ENCODE data around the gene MEF2B. TPM values are rescaled to one million over a fixed set of nuclear protein-coding genes. Genes with fewer than 3 reads are reported as not detected.
"Not testable (repeated sequence)": the region's sequence is repeated elsewhere in the genome, so short reads cannot be mapped to it uniquely, and the experiment has no call there.

Gene MEF2B
- total RNA-seq, 2 experiments from 2014 or later: 3.9 to 4.3 TPM

DNA sequence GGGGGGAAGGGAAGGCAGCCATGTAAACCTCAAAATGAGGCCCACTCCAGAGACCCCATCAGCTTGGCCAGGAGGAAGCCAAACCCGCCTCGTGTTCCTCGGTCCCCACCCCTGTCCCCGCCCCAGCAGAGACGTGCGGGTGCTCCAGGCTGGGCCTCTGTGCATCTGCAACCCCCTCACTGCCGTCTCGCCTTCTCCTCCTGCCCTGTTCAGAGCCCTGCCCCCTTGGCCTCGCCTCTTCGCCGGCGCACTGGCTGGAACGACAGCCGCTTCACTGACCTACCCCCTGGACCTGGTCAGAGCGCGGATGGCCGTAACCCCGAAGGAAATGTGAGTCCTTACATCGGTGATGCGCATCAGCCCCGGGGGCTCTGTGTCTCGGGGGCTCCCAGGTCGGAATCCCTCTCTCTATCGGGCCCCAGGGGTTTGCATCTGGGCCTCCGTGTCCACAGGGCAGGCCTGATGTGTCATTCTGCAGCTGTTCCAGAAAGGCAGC is 64.0 kb downstream of the MEF2B start:
- Mint-ChIP-seq H3K27ac (no peak overlapping the region), H3K36me3 (no peaks in the 10 kb centered on the region)
- intact Hi-C loops (cut with micrococcal nuclease): no loop called here

DNA sequence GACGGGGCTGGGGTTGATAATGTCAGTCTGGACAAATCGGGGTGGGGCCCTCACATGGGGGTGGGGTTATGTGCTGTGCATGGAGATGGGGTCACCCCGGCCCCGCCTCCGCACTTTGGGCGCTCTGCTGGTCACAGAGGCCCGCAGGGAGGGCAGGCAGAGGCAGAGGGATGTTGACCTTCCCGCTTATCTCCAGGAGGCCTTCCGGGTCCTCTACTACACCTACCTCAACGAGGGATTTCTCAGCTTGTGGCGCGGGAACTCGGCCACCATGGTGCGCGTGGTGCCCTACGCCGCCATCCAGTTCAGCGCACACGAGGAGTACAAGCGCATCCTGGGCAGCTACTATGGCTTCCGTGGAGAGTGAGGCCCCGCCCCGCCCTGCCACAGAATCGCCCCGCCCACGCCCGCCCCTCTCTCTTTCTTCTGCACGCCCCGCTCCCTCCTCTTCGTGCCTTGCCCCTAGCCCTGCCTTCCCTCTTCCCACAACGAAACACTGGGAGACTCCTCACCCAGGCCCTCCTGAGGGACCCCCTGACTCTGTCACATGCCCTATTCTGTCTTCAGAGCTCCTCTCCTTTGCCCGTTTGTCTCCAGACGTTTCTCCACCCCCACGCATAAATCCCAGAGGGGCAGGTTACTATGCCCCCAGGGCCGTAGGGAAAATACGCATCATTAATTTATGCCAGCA is 64.6 kb downstream of the MEF2B start:
- no peak for DNase-seq
- ChIA-PET CTCF (no interaction called here), POLR2A (no interaction called here)
- Mint-ChIP-seq H3K27me3 (no peaks in the 10 kb centered on the region), H3K9me3 (no peaks in the 10 kb centered on the region), H3K36me3 (no peaks in the 10 kb centered on the region), H3K4me3 (no peak overlapping the region), H3K4me1 (ENCODE audit: low read depth) (no peaks in the 10 kb centered on the region), H3K27ac (no peak overlapping the region)
- intact Hi-C loops (cut with micrococcal nuclease): no loop called here

More for the DNA sequence above, 64.0 kb downstream of the MEF2B start:
- H3K27me3 Mint-ChIP-seq: no peaks in the 10 kb centered on the region
- no peaks in the 10 kb centered on the region for H3K4me1 Mint-ChIP-seq (ENCODE audit: low read depth)
- H3K4me3 Mint-ChIP-seq: no peak overlapping the region
- POLR2A ChIA-PET: no interaction called here
- DNase-seq: no peak
- CTCF ChIA-PET: no interaction called here
- H3K9me3 Mint-ChIP-seq: no peaks in the 10 kb centered on the region

DNA sequence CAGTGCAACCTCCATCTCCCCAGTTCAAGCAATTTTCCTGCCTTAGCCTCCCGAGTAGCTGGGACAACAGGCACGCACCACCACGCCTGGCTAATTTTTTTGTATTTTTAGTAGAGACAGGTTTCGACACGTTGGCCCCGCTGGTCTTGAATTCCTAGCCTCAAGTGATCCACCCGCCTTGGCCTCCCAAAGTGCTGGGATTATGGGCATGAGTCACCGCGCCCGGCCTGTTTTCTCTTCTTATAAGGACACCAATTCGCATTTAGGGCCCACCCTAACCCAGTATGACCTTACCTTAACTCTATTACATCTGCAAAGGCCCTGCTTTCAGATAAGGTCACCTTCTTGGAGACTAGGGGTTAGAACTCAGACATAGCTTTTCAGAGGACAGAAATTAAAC is 66.9 kb downstream of the MEF2B start:
- Mint-ChIP-seq H3K4me3 (no peak overlapping the region), H3K27ac (no peak overlapping the region), H3K36me3 (no peaks in the 10 kb centered on the region), H3K9me3 (no peaks in the 10 kb centered on the region), H3K27me3 (no peaks in the 10 kb centered on the region), H3K4me1 (ENCODE audit: low read depth) (no peaks in the 10 kb centered on the region)
- POLR2A ChIA-PET: no interaction called here
- DNase-seq: no peak
- CTCF ChIA-PET: no interaction called here
- intact Hi-C loops (cut with micrococcal nuclease): no loop called here

DNA sequence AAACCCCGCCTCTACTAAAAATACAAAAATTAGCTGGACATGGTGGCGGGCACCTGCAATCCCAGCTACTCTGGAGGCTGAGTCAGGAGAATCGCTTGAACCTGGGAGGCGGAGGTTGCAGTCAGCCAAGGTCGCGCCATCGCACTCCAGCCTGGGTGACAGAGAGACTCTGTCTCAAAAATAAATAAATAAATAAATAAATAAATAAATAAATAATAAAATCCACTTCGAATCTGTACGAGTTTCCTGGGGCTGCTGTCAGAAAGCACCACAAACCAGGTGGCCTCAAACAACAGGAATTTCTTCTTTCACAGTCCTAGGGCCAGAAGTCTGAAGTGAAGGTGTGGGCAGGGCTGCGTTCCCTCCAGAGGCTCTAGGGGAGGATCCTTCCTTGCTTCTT is 67.5 kb downstream of the MEF2B start:
- H3K4me3 Mint-ChIP-seq; H3K27me3 Mint-ChIP-seq; H3K4me1 Mint-ChIP-seq (ENCODE audit: low read depth); H3K36me3 Mint-ChIP-seq; CTCF ChIA-PET; POLR2A ChIA-PET; H3K9me3 Mint-ChIP-seq; H3K27ac Mint-ChIP-seq; intact Hi-C loops (cut with micrococcal nuclease); DNase-seq: not testable (repeated sequence)

DNA sequence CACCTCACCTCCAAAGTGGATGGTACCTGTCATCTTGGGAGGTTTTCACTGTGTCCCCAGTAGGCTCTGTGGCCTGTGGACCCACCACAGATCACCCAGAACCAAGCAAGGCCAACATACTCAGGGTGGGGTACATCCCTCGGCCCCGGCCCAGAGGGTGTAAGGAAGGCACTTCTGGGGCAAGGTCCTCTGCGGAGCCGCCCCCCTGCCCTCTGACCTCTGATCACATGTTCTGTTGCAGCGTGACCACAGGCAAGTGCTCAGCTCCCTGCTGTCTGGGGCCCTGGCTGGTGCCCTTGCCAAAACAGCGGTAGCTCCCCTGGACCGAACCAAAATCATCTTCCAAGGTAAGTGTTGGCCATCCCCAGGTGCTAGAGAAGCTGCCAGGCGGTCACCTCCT is 68.5 kb downstream of the MEF2B start:
- no peaks in the 10 kb centered on the region for H3K4me1 Mint-ChIP-seq (ENCODE audit: low read depth)
- H3K27me3 Mint-ChIP-seq: no peaks in the 10 kb centered on the region
- no peak overlapping the region for H3K27ac Mint-ChIP-seq
- ChIA-PET CTCF (no interaction called here), POLR2A (no interaction called here)
- no peaks in the 10 kb centered on the region for H3K9me3 Mint-ChIP-seq
- intact Hi-C loops (cut with micrococcal nuclease): no loop called here
- no peak for DNase-seq
- H3K4me3 Mint-ChIP-seq: no peak overlapping the region
- H3K36me3 Mint-ChIP-seq: no peaks in the 10 kb centered on the region

DNA sequence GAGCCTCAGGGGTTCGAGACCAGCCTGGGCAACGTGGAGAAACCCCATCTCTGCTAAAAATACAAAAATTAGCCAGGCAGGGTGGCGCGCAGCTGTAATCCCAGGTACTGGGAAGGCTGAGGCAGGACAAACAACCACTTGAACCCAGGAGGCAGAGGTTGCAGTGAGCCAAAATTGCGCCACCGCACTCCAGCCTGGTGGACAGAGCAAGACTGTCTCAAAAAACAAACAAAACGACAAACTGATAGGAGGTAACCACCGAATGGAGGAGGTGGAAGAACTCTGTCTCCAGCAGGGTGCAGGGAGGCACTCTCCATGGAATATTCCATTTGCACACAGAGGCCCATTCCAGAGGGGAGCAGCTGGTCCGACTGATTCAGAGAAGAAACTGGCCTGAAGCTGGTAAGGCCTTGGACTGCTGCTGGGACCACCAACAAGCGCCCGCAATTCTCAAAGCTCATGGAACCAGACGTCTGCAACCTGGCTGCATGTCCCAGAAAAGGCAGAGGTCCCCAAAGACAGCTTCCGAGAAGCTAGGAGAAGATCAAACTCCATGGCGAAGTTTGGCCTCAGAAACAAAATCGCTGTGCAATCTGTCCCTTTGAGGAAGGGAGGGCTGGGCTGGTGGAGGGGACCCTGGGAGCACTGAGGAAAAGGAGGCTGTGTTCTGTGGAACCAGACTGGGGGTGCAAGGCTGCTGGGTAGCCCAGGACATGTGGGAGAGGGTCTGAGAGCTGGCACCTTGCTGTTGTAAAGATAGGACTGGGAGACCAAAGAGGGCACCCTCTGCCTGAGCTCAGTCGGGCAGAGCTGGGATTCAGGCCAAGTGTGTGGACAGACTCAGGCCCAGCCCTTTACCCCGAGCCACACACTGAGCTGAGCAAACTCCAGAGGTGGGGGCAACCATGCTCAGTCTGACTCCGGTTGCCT is 71.1 kb downstream of the MEF2B start:
- POLR2A ChIA-PET: no interaction called here
- CTCF ChIA-PET: interaction anchor here (0.6 kb wide), 1 partner anchor 44 kb away, joined by 3 read pairs; no protein-coding TSS in a partner anchor
- no peaks in the 10 kb centered on the region for H3K9me3 Mint-ChIP-seq
- no peaks in the 10 kb centered on the region for H3K27me3 Mint-ChIP-seq
- no peak overlapping the region for H3K4me3 Mint-ChIP-seq
- no peak overlapping the region for H3K27ac Mint-ChIP-seq
- no peak for DNase-seq
- H3K36me3 Mint-ChIP-seq: no peaks in the 10 kb centered on the region
- intact Hi-C loops (cut with micrococcal nuclease): no loop called here
- no peaks in the 10 kb centered on the region for H3K4me1 Mint-ChIP-seq (ENCODE audit: low read depth)

DNA sequence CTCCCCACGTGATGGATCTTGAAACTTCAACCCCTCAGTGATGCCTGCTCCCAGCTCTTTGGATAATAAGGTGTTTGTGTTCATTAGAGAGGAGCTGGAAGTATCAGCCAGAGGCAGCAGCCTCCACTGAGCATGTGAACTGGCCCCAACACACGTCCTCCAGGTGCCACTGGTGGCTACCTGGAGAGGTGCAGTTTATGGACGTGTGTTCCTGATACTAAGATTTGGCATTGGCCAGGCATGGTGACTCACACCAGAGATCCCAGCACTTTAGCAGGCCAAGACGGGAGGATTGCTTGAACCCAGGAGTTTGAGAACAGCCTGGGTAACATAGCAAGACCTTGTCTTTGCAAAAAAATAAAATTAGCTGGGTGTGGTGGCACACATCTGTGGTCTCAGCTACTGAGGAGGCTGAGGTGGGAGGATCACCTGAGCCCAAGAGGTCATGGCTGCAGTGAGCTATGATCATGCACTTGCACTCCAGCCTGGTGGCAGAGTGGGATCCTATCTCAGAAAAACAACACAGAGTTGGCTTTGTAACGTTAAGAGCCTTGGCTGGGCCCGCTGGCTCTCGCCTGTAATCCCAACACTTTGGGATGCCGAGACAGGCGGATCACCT is 71.9 kb downstream of the MEF2B start:
- no peaks in the 10 kb centered on the region for H3K9me3 Mint-ChIP-seq
- ChIA-PET POLR2A (no interaction called here), CTCF (interaction anchor here (0.6 kb wide), 1 partner anchor 43 kb away, joined by 3 read pairs; no protein-coding TSS in a partner anchor)
- intact Hi-C loops (cut with micrococcal nuclease): no loop called here
- no peak overlapping the region for H3K4me3 Mint-ChIP-seq
- H3K27ac Mint-ChIP-seq: no peak overlapping the region
- H3K36me3 Mint-ChIP-seq: no peaks in the 10 kb centered on the region
- H3K4me1 Mint-ChIP-seq (ENCODE audit: low read depth): no peaks in the 10 kb centered on the region
- no peak for DNase-seq
- H3K27me3 Mint-ChIP-seq: no peaks in the 10 kb centered on the region

DNA sequence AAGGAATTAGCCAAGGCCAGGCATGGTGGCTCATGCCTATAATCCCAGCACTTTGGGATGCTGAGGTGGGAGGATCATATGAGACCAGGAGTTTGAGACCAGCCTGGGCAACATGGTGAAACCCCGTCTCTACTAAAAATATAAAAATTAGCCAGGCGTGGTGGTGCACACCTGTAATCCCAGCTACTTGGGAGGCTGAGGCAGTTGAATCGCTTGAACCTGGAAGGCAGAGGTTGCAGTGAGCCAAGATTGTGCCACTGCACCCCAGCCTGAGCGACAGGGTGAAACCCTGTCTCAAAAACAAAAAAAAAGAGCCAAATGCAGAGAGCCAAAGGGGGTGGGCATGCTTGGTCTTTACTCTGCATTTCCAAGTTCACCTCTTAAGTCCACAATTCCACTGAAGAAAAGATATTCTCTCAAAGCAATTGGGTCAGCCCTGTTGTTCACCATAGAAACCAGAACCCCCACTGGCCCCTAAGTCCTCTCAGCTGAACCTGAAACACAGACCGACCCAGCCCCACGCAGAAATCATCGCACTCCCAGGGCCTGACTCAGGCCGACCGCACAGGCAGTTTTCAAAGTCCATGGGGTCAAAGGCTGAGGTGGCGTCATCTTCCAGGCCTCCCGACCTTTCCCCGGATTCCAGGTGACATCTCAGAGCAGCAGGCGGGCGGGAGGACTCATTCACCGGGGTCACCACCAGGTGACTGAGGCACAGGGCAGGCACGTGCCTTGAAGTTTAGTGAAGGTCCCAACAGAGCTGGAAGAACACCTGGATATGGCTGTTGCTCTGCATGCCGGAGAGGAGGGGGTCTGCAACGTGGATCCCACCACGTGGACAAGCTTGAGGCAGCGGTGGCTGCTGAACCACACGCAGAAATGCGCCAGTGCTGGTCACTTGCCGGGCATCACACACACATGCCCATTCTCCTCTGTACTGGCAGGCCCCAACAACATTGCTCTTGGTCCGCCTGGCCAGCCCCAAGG is 73.1 kb downstream of the MEF2B start:
- H3K36me3 Mint-ChIP-seq: no peaks in the 10 kb centered on the region
- no peak for DNase-seq
- H3K9me3 Mint-ChIP-seq: no peaks in the 10 kb centered on the region
- H3K27me3 Mint-ChIP-seq: no peaks in the 10 kb centered on the region
- H3K27ac Mint-ChIP-seq: no peak overlapping the region
- no peak overlapping the region for H3K4me3 Mint-ChIP-seq
- intact Hi-C loops (cut with micrococcal nuclease): no loop called here
- CTCF ChIA-PET: no interaction called here
- H3K4me1 Mint-ChIP-seq (ENCODE audit: low read depth): no peaks in the 10 kb centered on the region
- POLR2A ChIA-PET: no interaction called here

DNA sequence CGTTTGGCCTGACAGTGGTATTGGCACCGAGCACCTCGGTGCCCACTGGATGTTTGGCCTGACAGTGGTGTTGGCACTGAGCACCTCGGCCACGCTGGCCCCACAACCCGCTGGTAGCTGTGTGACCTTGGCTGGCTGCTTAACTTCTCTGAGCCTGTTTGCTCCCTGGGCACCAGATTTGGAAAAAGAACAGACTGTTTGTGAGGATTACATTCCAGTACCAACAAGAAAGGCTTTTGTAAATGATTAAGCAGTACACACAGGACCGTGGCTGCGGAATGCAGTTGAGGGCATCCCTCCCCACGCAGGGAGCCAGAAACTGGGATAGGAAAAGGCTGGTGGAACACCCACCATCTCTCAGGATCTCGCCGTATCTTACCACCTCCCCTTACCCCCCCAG is 74.4 kb downstream of the MEF2B start:
- Mint-ChIP-seq H3K27me3 (no peaks in the 10 kb centered on the region), H3K36me3 (no peaks in the 10 kb centered on the region), H3K4me1 (ENCODE audit: low read depth) (no peaks in the 10 kb centered on the region), H3K4me3 (no peak overlapping the region), H3K9me3 (no peaks in the 10 kb centered on the region), H3K27ac (no peak overlapping the region)
- ChIA-PET POLR2A (no interaction called here), CTCF (interaction anchor here (1.2 kb wide), 1 partner anchor 20 kb away, joined by 3 read pairs; no protein-coding TSS in a partner anchor)
- no peak for DNase-seq
- intact Hi-C loops (cut with micrococcal nuclease): no loop called here
